ENCODE measurements around the gene LINC00237. TPM values are rescaled to one million over a fixed set of nuclear protein-coding genes. Genes with fewer than 3 reads are reported as not detected.

The LINC00237 gene
- total and polyA plus RNA-seq, 8 donors = not detected

GRCh38 chr20:21082584-21082983 is 23.6 kb downstream of the LINC00237 start:
- Histone ChIP-seq H3K36me3 (no peaks in the 10 kb centered on the region), H3K9me3 (no peaks in the 10 kb centered on the region), H3K27me3 (peaks cover 0 to 49% (median 0%) of the 10 kb centered on the region in 3 donors), H3K4me1 (no peaks in the 10 kb centered on the region), H3K27ac (no peak overlapping the region), H3K4me3 (no peak overlapping the region)
- DNase-seq = no peak
- TF ChIP-seq EP300 (IDR thresholded peaks at IDR 0.05) = no peak
- no peak for TF ChIP-seq POLR2AphosphoS5 (IDR thresholded peaks at IDR 0.05)
- TF ChIP-seq CTCF (IDR thresholded peaks at IDR 0.05) = no peak
- TF ChIP-seq POLR2A (IDR thresholded peaks at IDR 0.05) = no peak
- intact Hi-C loops (cut with DNase I; ENCODE audit: low total_unique reads) = no loop called here
- WGBS, 5 donors = 44 to 65% (median 54%) methylated on average over 2 of the region's 2 CpGs

- no peak for DNase-seq
- H3K9me3 ChIP-seq = no peaks in the 10 kb centered on the region
- intact Hi-C loops (cut with DNase I; ENCODE audit: low total_unique reads) = no loop called here
- WGBS, 5 donors = 42 to 58% (median 50%) methylated on average over 4 of the region's 4 CpGs
- H3K4me3 ChIP-seq = no peak overlapping the region
- no peaks in the 10 kb centered on the region for H3K4me1 ChIP-seq
- no peak for TF ChIP-seq POLR2A (IDR thresholded peaks at IDR 0.05)
- no peaks in the 10 kb centered on the region for H3K36me3 ChIP-seq
- peaks cover 0 to 42% (median 0%) of the 10 kb centered on the region in 3 donors for H3K27me3 ChIP-seq
- no peak overlapping the region for H3K27ac ChIP-seq
Observed at GRCh38 chr20:21077809-21078345, 28.3 kb downstream of the LINC00237 start.

GRCh38 chr20:21076073-21076472 is 30.1 kb downstream of the LINC00237 start:
- TF ChIP-seq POLR2A (IDR thresholded peaks at IDR 0.05) (no peak), CTCF (IDR thresholded peaks at IDR 0.05) (no peak), POLR2AphosphoS5 (IDR thresholded peaks at IDR 0.05) (no peak), EP300 (IDR thresholded peaks at IDR 0.05) (no peak)

GRCh38 chr20:21075471-21075870 is 30.7 kb downstream of the LINC00237 start:
- DNase-seq = no peak
- Histone ChIP-seq H3K27me3 (peaks cover 0 to 33% (median 0%) of the 10 kb centered on the region in 3 donors), H3K4me1 (no peaks in the 10 kb centered on the region), H3K27ac (no peak overlapping the region), H3K4me3 (no peak overlapping the region), H3K9me3 (no peaks in the 10 kb centered on the region), H3K36me3 (no peaks in the 10 kb centered on the region)
- TF ChIP-seq EP300 (IDR thresholded peaks at IDR 0.05) = no peak
- TF ChIP-seq POLR2A (IDR thresholded peaks at IDR 0.05) = no peak
- no peak for TF ChIP-seq POLR2AphosphoS5 (IDR thresholded peaks at IDR 0.05)
- no peak for TF ChIP-seq CTCF (IDR thresholded peaks at IDR 0.05)
- intact Hi-C loops (cut with DNase I; ENCODE audit: low total_unique reads) = no loop called here
- WGBS, 5 donors = 76 to 95% (median 89%) methylated on average over 6 of the region's 6 CpGs

More at GRCh38 chr20:21076073-21076472, 30.1 kb downstream of the LINC00237 start:
- Histone ChIP-seq H3K9me3 (no peaks in the 10 kb centered on the region), H3K4me3 (no peak overlapping the region), H3K27ac (no peak overlapping the region), H3K4me1 (no peaks in the 10 kb centered on the region), H3K27me3 (peaks cover 0 to 33% (median 0%) of the 10 kb centered on the region in 3 donors), H3K36me3 (no peaks in the 10 kb centered on the region)
- intact Hi-C loops (cut with DNase I; ENCODE audit: low total_unique reads) = no loop called here
- WGBS, 5 donors = 61 to 80% (median 73%) methylated on average over 3 of the region's 3 CpGs
- DNase-seq = no peak

GRCh38 chr20:21074605-21075336 is 31.4 kb downstream of the LINC00237 start:
- H3K27ac ChIP-seq = no peak overlapping the region
- intact Hi-C loops (cut with DNase I; ENCODE audit: low total_unique reads) = no loop called here
- DNase-seq = no peak
- WGBS, 5 donors = 69 to 84% (median 74%) methylated on average over 12 of the region's 12 CpGs
- peaks cover 0 to 33% (median 0%) of the 10 kb centered on the region in 3 donors for H3K27me3 ChIP-seq
- no peaks in the 10 kb centered on the region for H3K9me3 ChIP-seq
- no peak overlapping the region for H3K4me3 ChIP-seq
- TF ChIP-seq CTCF (IDR thresholded peaks at IDR 0.05) = no peak
- TF ChIP-seq EP300 (IDR thresholded peaks at IDR 0.05) = no peak
- TF ChIP-seq POLR2A (IDR thresholded peaks at IDR 0.05) = no peak
- H3K36me3 ChIP-seq = no peaks in the 10 kb centered on the region
- H3K4me1 ChIP-seq = no peaks in the 10 kb centered on the region

All from stomach (tissue), 9 donors.